Peyer's patch (tissue), 4 donors: Measurements from ENCODE around the gene ALKBH3. TPM values are rescaled to one million over a fixed set of nuclear protein-coding genes. Genes with fewer than 3 reads are reported as not detected.
A peak's percentile ranks its signal among the peaks of the same experiment; 100 is the strongest.

ENCODE experiments used
- DNase-seq, 3 donors: peaks; one replicate each; pipeline ENCODE4 v3.0.0-alpha.2; 2017 to 2019
- H3K27ac ChIP-seq, 4 donors: fragments of 200-600 bp; sonication (generic); one replicate each; pipeline ENCODE4 v1.5.1; 2016 to 2019
- H3K27me3 ChIP-seq, 2 donors: fragments of 200-600 bp; sonication (generic); one replicate each; pipeline ENCODE4 v1.5.1; 2019
- H3K36me3 ChIP-seq, 3 donors: fragments of 200-600 bp; sonication (generic); one replicate each; pipeline ENCODE4 v1.5.1; 2016 to 2019
- H3K4me1 ChIP-seq, 4 donors: fragments of 200-600 bp; sonication (generic); one replicate each; pipeline ENCODE4 v1.5.1; 2016 to 2019
- H3K4me3 ChIP-seq, 4 donors: fragments of 200-600 bp; sonication (generic); 1 replicate in 3 of 4; 2 replicates in 1 of 4; pipeline ENCODE4 v1.5.1; 2016 to 2019; ENCODE audit warnings: mild to moderate bottlenecking in 1 of 4
- H3K9me3 ChIP-seq, 4 donors: fragments of 200-600 bp; sonication (generic); one replicate each; pipeline ENCODE4 v1.5.1; 2016 to 2019; ENCODE audit warnings: mild to moderate bottlenecking in 1 of 4
- POLR2A ChIP-seq, 2 donors: fragments of 450-650 bp; IDR thresholded peaks; one replicate each; pipeline ENCODE4 v1.5.1; 2017; ENCODE audit warnings: antibody characterized with exemption in 2 of 2, mild to moderate bottlenecking in 2 of 2, moderate library complexity in 2 of 2
- total RNA-seq, 4 donors: library from RNA; depleted of rRNA; stranded (reverse); fragments of >200 nt; gene quantifications; one replicate each; pipeline ENCODE4 v1.1.0, GENCODE V29; 2016
- TF ChIP-seq, protein P1 (sequence below), 6 experiments: fragments of 450-650 bp in 4 of 6; fragments of 200-600 bp in 2 of 6; sonication (generic) in 1 of 6; IDR thresholded peaks; one replicate each; pipeline ENCODE4 v1.5.1; 2017 to 2019; ENCODE audit warnings: antibody characterized with exemption in 6 of 6, mild to moderate bottlenecking in 3 of 6, moderate library complexity in 1 of 6

Gene ALKBH3
- total RNA-seq, 4 donors from 2014 or later, result 24.4 to 83.3 (median 28.2) TPM

GRCh38 chr11:43918662-43919061, 38.0 kb downstream of the ALKBH3 start:
- H3K9me3 ChIP-seq, result no peaks in the 10 kb centered on the region
- H3K36me3 ChIP-seq, result peaks cover 0 to 26% (median 0%) of the 10 kb centered on the region in 3 donors
- H3K27ac ChIP-seq, result peak overlapping the region in 3 of 4 donors; percentile 54 to 85 (median 61)
- peaks cover 0 to 34% (median 4%) of the 10 kb centered on the region in 4 donors for H3K4me1 ChIP-seq
- no peaks in the 10 kb centered on the region for H3K27me3 ChIP-seq
- DNase-seq, result no peak
- no peak overlapping the region for H3K4me3 ChIP-seq
- TF ChIP-seq POLR2A (IDR thresholded peaks at IDR 0.05), result no peak
- TF ChIP-seq, protein P1, sequence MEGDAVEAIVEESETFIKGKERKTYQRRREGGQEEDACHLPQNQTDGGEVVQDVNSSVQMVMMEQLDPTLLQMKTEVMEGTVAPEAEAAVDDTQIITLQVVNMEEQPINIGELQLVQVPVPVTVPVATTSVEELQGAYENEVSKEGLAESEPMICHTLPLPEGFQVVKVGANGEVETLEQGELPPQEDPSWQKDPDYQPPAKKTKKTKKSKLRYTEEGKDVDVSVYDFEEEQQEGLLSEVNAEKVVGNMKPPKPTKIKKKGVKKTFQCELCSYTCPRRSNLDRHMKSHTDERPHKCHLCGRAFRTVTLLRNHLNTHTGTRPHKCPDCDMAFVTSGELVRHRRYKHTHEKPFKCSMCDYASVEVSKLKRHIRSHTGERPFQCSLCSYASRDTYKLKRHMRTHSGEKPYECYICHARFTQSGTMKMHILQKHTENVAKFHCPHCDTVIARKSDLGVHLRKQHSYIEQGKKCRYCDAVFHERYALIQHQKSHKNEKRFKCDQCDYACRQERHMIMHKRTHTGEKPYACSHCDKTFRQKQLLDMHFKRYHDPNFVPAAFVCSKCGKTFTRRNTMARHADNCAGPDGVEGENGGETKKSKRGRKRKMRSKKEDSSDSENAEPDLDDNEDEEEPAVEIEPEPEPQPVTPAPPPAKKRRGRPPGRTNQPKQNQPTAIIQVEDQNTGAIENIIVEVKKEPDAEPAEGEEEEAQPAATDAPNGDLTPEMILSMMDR (IDR thresholded peaks at IDR 0.05), result no peak

- Histone ChIP-seq H3K36me3 (peaks cover 0 to 21% (median 0%) of the 10 kb centered on the region in 3 donors), H3K27ac (peak overlapping the region; percentile 33 to 85 (median 70)), H3K4me3 (no peak overlapping the region), H3K4me1 (peaks cover 0 to 46% (median 6%) of the 10 kb centered on the region in 4 donors), H3K9me3 (no peaks in the 10 kb centered on the region), H3K27me3 (no peaks in the 10 kb centered on the region)
- TF ChIP-seq POLR2A (IDR thresholded peaks at IDR 0.05), result no peak
- TF ChIP-seq, protein P1 (IDR thresholded peaks at IDR 0.05), result no peak
- DNase-seq, result no peak
Observed at GRCh38 chr11:43919852-43920597, 39.4 kb downstream of the ALKBH3 start.

DNA sequence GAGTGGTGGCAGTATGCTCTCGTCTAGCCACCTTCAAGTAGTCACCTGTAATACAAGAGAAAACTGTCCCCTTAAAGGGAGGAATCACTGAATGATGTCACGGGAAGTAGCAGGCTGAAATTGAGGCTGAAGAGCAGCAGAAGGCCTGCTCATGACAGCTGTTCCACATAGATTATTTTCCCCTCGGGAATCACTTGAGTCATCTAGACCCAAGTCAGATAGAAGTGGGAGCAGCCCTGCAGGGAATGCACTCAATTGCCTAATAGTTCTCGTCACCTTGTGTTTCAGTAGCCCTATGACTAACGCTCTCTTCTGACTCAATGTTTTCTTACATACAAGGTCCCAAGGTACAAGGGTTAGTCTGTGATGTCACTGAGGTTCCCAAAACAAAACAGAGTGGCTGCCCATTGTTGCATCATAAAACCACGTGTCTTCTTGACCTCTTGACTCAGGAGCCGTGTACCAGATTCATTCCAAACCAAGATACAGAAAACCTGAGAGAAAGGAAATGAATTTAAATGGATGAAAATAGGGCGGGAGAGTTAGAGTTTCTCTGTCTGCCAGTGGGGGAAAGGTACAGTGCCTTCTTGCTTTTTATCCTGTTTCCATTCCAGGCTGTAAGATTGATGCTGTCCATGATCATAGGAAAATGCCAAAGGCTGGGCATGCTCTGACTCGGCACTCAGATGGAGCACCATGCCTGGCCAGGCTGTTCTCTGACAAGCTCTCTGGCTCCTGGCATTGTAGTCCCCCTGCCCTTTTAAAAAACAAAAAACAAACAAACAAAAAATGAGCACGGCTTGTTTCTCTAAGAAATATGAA, 40.2 kb downstream of the ALKBH3 start:
- Histone ChIP-seq H3K27ac (peak overlapping the region; percentile 66 to 85 (median 80)), H3K9me3 (no peaks in the 10 kb centered on the region), H3K4me1 (peaks cover 0 to 54% (median 6%) of the 10 kb centered on the region in 4 donors), H3K27me3 (no peaks in the 10 kb centered on the region), H3K36me3 (peaks cover 0 to 21% (median 0%) of the 10 kb centered on the region in 3 donors), H3K4me3 (no peak overlapping the region)
- TF ChIP-seq, protein P1 (IDR thresholded peaks at IDR 0.05), result no peak
- TF ChIP-seq POLR2A (IDR thresholded peaks at IDR 0.05), result no peak
- peak in 1 of 3 donors; percentile 76 for DNase-seq

DNA sequence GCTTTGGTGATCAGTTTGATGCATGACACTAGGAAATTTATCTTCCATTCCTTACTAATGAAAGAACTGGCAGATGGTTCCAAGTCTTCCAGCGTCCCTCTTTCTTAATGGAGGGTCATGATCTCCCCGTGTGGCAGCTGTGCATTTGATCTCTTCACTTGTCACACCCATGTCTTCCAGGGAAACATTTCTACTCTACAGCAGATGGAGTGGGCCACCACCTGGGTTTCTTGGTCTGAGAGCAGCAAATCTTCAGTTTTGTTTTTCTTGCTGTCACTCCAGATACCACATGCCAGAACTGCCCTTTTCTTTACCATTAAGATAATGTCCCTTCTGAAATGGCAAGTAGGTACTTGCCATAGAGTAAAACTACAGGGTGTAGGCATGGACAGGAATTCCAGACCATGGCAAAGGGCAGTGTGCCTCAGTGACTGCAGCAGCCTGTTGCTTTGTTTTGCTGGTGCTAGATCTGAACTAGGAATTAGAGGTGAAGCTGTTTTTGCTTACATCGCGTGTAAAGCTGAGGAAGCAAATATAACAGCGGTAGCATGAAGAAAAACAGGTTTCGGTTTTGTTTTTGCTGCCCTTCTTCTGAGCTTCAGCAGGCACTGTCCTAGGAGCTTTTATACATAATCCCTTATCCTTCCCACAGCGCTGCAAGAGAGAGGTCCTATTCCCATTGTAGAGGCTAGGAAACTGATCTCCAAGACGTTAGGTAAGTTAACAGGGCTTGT, 41.1 kb downstream of the ALKBH3 start:
- H3K36me3 ChIP-seq, result peaks cover 0 to 21% (median 0%) of the 10 kb centered on the region in 3 donors
- H3K27me3 ChIP-seq, result no peaks in the 10 kb centered on the region
- H3K4me3 ChIP-seq, result no peak overlapping the region
- no peak for TF ChIP-seq POLR2A (IDR thresholded peaks at IDR 0.05)
- TF ChIP-seq, protein P1 (IDR thresholded peaks at IDR 0.05), result no peak
- no peaks in the 10 kb centered on the region for H3K9me3 ChIP-seq
- peak overlapping the region; percentile 66 to 85 (median 80) for H3K27ac ChIP-seq
- peaks cover 0 to 57% (median 6%) of the 10 kb centered on the region in 4 donors for H3K4me1 ChIP-seq
- DNase-seq, result no peak

DNA sequence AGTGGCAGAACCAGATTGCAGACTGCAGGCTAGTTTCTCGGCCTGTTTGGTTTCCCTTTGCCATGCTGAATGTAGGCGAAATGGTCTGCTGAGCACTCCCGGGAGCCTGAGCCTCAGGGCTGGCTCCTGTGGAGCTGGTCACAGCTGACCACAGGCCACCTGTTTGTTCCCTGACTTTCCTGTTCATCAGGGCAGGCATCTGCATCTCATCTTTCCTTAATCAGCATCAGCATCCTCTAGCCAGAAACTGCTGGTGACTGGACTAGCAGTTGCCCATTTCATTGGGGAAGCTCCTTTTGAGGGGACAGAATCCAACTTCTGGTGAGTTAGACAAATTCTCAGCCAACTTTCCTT, 41.6 kb downstream of the ALKBH3 start:
- DNase-seq, result no peak
- Histone ChIP-seq H3K9me3 (no peaks in the 10 kb centered on the region), H3K27ac (peak overlapping the region; percentile 66 to 85 (median 80)), H3K27me3 (no peaks in the 10 kb centered on the region), H3K36me3 (peaks cover 0 to 21% (median 0%) of the 10 kb centered on the region in 3 donors), H3K4me1 (peaks cover 0 to 57% (median 6%) of the 10 kb centered on the region in 4 donors), H3K4me3 (no peak overlapping the region)
- no peak for TF ChIP-seq POLR2A (IDR thresholded peaks at IDR 0.05)
- TF ChIP-seq, protein P1 (IDR thresholded peaks at IDR 0.05), result no peak
